GM12865 (cell line): ENCODE results near the gene FGGY.

ENCODE experiments used
- DNase-seq: peaks from one replicate; pipeline ENCODE4 v3.0.0; 2010; ENCODE audit warnings: low read depth
- H3K4me3 ChIP-seq: 2 replicates; pipeline ENCODE4 v1.5.1; 2011; ENCODE audit warnings: mild to moderate bottlenecking, low read depth, low read length, control low read depth
- CTCF ChIP-seq: IDR thresholded peaks from 2 replicates; pipeline ENCODE4 v1.5.1; 2011; ENCODE audit warnings: low read length, control low read depth, low read depth, inconsistent platforms; ENCODE audit not compliant: insufficient read depth; ENCODE audit errors: missing control alignments

FGGY gene

GRCh38 chr1:59263111-59263510 is 33.8 kb upstream of the FGGY start:
- H3K4me3 ChIP-seq, result no peak overlapping the region
- TF ChIP-seq CTCF, result no peak
- no peak for DNase-seq

DNA sequence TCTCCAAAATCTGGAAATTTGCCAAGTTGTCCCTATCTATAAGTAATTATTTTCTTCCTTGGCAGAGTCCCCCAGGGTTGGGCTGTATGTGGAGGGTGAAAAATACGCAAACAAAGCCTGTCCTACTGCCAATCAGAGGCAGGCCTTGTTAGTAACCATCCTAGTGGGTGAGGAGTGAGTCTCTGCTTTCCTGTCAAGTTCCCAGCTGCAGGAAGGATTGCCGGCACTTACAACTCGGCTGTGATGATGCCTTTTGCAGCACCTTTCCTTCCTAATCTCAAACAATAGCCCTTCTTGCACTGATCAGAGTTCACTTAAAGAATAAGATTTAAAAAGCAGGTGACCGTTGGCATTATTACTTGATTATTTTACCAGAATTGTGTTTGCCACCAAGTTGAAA is 31.3 kb upstream of the FGGY start:
- no peak for TF ChIP-seq CTCF
- no peak for DNase-seq
- H3K4me3 ChIP-seq, result no peak overlapping the region

DNA sequence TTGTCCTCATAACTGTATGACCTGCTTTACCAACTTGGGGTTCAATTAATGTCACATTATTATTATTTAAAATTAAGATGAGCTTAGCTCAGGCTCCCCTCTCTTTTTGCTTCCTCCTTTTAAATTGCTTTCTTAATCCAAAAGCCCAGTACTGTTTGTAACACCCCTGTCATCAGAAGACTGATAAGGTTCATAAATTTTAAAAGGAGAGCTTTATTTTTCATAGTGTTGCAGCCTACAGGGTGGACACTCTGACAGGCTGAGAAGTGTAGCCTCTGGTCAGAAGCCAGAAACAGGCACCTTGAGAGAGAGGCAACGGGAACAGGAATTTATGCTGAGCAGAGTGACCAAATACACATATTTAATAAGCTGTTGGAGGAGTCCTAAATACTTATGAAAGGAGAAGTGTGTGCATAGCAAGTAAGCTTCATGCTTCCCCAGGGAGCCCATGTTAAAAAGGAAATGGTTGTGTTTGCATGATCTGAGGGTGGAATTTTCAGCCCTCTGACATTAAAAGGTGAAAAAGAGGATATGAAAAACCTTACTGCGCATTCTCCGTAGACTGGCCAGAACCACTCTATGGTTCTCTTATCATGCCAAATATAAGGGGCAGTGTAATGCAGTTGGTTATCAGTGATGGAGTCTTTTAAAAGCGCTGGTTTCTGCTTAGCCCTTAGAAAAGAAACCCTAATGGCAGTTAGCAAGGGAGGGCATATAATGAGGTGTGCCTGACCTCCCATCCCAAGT is 30.5 kb upstream of the FGGY start:
- peak overlapping the region; percentile 10 for H3K4me3 ChIP-seq
- peak; percentile 71 for DNase-seq
- no peak for TF ChIP-seq CTCF

- no peak for DNase-seq
- no peak for TF ChIP-seq CTCF
- peak overlapping the region; percentile 10 for H3K4me3 ChIP-seq
Observed at GRCh38 chr1:59266927-59267293, 30.0 kb upstream of the FGGY start.

GRCh38 chr1:59268406-59268805 is 28.5 kb upstream of the FGGY start:
- no peak overlapping the region for H3K4me3 ChIP-seq
- no peak for DNase-seq
- TF ChIP-seq CTCF, result no peak

DNA sequence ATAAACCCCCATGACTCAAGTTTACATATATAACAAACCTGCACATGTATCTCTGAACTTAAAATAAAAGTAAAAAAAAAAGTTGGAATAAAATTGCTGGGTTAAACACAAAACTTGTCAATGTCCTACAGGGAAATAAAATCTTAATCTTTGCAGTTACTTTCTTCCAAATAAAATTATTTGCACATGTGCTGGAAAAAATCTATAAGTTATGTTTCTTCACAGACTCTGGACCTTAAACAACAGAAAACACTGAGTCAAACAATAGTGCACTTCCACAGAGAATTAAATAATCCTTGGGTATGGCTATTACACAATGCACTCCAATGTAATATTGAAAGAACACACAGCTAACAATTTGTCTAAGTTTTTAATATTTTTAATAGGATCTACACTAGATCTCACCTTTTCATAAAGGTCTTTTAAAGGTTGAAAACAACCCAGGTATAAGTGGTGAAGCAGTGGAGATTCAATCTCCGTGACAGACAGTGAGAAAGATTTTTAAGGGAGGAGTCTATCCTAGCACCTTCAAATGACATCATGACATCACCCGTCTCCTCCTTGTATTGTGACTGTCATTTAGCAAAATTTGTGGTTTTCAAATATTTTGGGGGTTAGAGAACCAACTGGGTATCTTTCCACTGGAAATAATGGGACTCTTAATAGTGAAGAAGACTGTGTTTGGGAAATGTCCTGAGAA is 25.2 kb upstream of the FGGY start:
- peak; percentile 29 for DNase-seq
- no peak for TF ChIP-seq CTCF
- no peak overlapping the region for H3K4me3 ChIP-seq
